GM21447 (cell line): ENCODE data around the gene TSEN54.
"Not testable (repeated sequence)": the region's sequence is repeated elsewhere in the genome, so short reads cannot be mapped to it uniquely, and the experiment has no call there.

ENCODE experiments used
- ATAC-seq: cut with Tn5 transposase; IDR thresholded peaks from one replicate; pipeline ENCODE4 v1.9.1; 2021; ENCODE audit not compliant: unreplicated experiment

The TSEN54 gene

GRCh38 chr17:75516255-75516618, at the start of gene TSEN54:
Gene TSEN54, plus strand, starts transcription at chr17:75516528. Its CDS starts 33 bp downstream, at chr17:75516561.
- ATAC-seq: peak; percentile 74

GRCh38 chr17:75468291-75468754, 48.0 kb upstream of the TSEN54 start:
- ATAC-seq: no peak

- no peak for ATAC-seq
Observed at GRCh38 chr17:75468779-75469373, 47.5 kb upstream of the TSEN54 start.

- ATAC-seq: no peak
Observed at GRCh38 chr17:75471207-75471606, 45.1 kb upstream of the TSEN54 start.

GRCh38 chr17:75472119-75472518, 44.2 kb upstream of the TSEN54 start:
- no peak for ATAC-seq

- ATAC-seq: no peak
Observed at GRCh38 chr17:75473246-75473645, 43.1 kb upstream of the TSEN54 start.

- no peak for ATAC-seq
Observed at GRCh38 chr17:75474736-75475135, 41.6 kb upstream of the TSEN54 start.

GRCh38 chr17:75475144-75475835, 41.0 kb upstream of the TSEN54 start:
- no peak for ATAC-seq

- no peak for ATAC-seq
Observed at GRCh38 chr17:75475851-75476250, 40.5 kb upstream of the TSEN54 start.

- ATAC-seq: no peak
Observed at GRCh38 chr17:75476271-75476671, 40.1 kb upstream of the TSEN54 start.

GRCh38 chr17:75476752-75477489, 39.4 kb upstream of the TSEN54 start:
- no peak for ATAC-seq

- not testable (repeated sequence) for ATAC-seq
Observed at GRCh38 chr17:75477490-75477862, 38.9 kb upstream of the TSEN54 start.

- ATAC-seq: no peak
Observed at GRCh38 chr17:75478508-75478907, 37.8 kb upstream of the TSEN54 start.

- no peak for ATAC-seq
Observed at GRCh38 chr17:75480281-75480680, 36.0 kb upstream of the TSEN54 start.

- no peak for ATAC-seq
Observed at GRCh38 chr17:75481194-75482068, 34.9 kb upstream of the TSEN54 start.

- ATAC-seq: no peak
Observed at GRCh38 chr17:75482098-75482942, 34.0 kb upstream of the TSEN54 start.

GRCh38 chr17:75485688-75486087, 30.6 kb upstream of the TSEN54 start:
- ATAC-seq: no peak

GRCh38 chr17:75486151-75486550, 30.2 kb upstream of the TSEN54 start:
- no peak for ATAC-seq

- no peak for ATAC-seq
Observed at GRCh38 chr17:75486951-75487350, 29.4 kb upstream of the TSEN54 start.

GRCh38 chr17:75487351-75488070, 28.8 kb upstream of the TSEN54 start:
- ATAC-seq: no peak
